Endothelial cell (in vitro differentiated cells): Measurements from ENCODE around the gene DNAH8. TPM values are rescaled to one million over a fixed set of nuclear protein-coding genes. Genes with fewer than 3 reads are reported as not detected.

Experiments
- DNase-seq: peaks from one replicate; pipeline ENCODE4 v3.0.0; 2021; ENCODE audit warnings: low spot score
- H3K27ac Mint-ChIP-seq: one replicate; pipeline ENCODE4 v1.8.0; 2021; ENCODE audit warnings: mixed read lengths, inconsistent platforms; ENCODE audit not compliant: unreplicated experiment
- H3K27me3 Mint-ChIP-seq: one replicate; pipeline ENCODE4 v1.8.0; 2021; ENCODE audit warnings: mild to moderate bottlenecking, moderate library complexity, mixed read lengths, inconsistent platforms; ENCODE audit not compliant: unreplicated experiment
- H3K36me3 Mint-ChIP-seq: one replicate; pipeline ENCODE4 v1.8.0; 2021; ENCODE audit warnings: mild to moderate bottlenecking, low read depth, mixed read lengths, inconsistent platforms; ENCODE audit not compliant: unreplicated experiment
- H3K4me1 Mint-ChIP-seq: one replicate; pipeline ENCODE4 v1.8.0; 2021; ENCODE audit warnings: mild to moderate bottlenecking, mixed read lengths, inconsistent platforms; ENCODE audit not compliant: unreplicated experiment
- H3K4me3 Mint-ChIP-seq: one replicate; pipeline ENCODE4 v1.8.0; 2021; ENCODE audit warnings: mild to moderate bottlenecking, mixed read lengths, inconsistent platforms; ENCODE audit not compliant: unreplicated experiment
- H3K9me3 Mint-ChIP-seq: one replicate; pipeline ENCODE4 v1.8.0; 2021; ENCODE audit warnings: mixed read lengths, inconsistent platforms; ENCODE audit not compliant: unreplicated experiment
- total RNA-seq: library from RNA; stranded (reverse); fragmentation: NEBNext Ultra II Directional; extraction: Animal tissue kit (Norgen Biotek cat#: 25700); gene quantifications from one replicate; pipeline ENCODE4 v1.2.1, GENCODE V29; 2021; ENCODE audit not compliant: unreplicated experiment
- TF ChIP-seq, protein P1 (sequence below): fragments of 200-600 bp; sonication (generic); IDR thresholded peaks from one replicate; pipeline ENCODE4 v1.5.0; 2021; ENCODE audit warnings: antibody characterized with exemption; ENCODE audit not compliant: unreplicated experiment

DNAH8 gene
- total RNA-seq, 1 donor from 2014 or later, result 0.05 TPM

DNA sequence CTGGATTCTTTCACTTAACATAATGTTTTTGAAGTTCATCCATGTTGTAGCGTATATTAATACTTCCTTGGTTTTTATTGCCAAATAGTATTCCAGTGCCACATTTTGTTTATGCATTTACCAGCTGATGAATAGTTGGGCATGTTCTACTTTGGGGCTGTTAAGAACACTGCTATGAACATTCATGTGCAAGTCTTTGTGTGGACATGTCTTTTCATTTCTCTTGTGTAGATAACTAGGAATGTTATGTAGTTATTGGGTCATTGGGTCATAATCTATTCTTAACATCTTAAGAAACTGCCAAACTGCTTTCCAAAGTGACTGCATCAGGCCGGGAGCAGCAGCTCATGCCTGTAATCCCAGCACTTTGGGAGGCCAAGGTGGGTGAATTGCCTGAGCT is 289.7 kb downstream of the DNAH8 start:
- TF ChIP-seq, protein P1, sequence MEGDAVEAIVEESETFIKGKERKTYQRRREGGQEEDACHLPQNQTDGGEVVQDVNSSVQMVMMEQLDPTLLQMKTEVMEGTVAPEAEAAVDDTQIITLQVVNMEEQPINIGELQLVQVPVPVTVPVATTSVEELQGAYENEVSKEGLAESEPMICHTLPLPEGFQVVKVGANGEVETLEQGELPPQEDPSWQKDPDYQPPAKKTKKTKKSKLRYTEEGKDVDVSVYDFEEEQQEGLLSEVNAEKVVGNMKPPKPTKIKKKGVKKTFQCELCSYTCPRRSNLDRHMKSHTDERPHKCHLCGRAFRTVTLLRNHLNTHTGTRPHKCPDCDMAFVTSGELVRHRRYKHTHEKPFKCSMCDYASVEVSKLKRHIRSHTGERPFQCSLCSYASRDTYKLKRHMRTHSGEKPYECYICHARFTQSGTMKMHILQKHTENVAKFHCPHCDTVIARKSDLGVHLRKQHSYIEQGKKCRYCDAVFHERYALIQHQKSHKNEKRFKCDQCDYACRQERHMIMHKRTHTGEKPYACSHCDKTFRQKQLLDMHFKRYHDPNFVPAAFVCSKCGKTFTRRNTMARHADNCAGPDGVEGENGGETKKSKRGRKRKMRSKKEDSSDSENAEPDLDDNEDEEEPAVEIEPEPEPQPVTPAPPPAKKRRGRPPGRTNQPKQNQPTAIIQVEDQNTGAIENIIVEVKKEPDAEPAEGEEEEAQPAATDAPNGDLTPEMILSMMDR, result no peak
- Mint-ChIP-seq H3K27me3 (no peaks in the 10 kb centered on the region), H3K4me3 (no peak overlapping the region), H3K36me3 (no peaks in the 10 kb centered on the region), H3K27ac (no peak overlapping the region), H3K4me1 (peaks cover 11% of the 10 kb centered on the region), H3K9me3 (no peaks in the 10 kb centered on the region)
- DNase-seq, result no peak

DNA sequence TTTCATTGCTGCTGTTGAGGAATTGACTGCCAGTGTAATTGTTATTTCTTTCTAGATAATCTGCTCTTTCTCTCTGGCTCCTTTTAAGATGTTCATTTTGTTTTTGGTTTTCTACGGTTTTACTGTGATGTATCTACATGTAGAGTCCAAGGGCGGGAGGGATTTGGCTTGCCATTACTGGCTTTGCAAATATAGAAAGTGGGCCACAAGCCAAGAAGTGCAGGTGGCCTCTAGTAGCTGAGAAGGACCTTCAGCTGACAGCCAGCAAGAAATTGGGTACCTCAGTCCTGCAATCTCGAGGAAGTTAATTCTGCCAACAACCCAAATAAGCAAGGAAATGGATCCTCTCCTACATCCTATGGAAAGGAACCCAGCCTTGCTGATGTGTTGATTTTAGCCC is 290.7 kb downstream of the DNAH8 start:
- TF ChIP-seq, protein P1, result no peak
- no peak overlapping the region for H3K27ac Mint-ChIP-seq
- no peaks in the 10 kb centered on the region for H3K36me3 Mint-ChIP-seq
- no peaks in the 10 kb centered on the region for H3K27me3 Mint-ChIP-seq
- H3K9me3 Mint-ChIP-seq, result no peaks in the 10 kb centered on the region
- H3K4me1 Mint-ChIP-seq, result peaks cover 9% of the 10 kb centered on the region
- no peak overlapping the region for H3K4me3 Mint-ChIP-seq
- no peak for DNase-seq

DNA sequence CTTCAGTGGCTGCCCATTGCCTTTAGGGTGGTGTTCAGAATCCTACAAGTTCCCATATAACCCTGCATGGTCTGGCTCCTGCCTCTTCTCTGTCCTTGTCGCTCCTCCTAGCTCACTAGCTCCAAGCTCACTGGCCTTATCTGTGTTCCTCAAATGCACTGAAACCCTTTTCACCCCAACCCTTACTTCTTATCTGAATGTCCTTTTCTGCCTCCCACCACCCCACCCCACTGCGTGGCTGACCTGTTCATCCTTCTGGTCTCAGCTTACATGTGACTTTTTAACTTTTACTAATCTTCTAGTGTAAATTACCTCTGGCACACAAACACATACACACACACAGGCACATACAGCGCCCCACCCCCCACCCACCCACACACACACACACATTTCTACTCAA is 292.5 kb downstream of the DNAH8 start:
- H3K4me1 Mint-ChIP-seq, result peaks cover 7% of the 10 kb centered on the region
- no peaks in the 10 kb centered on the region for H3K36me3 Mint-ChIP-seq
- no peak overlapping the region for H3K4me3 Mint-ChIP-seq
- no peak for DNase-seq
- TF ChIP-seq, protein P1, result no peak
- H3K27ac Mint-ChIP-seq, result no peak overlapping the region
- H3K27me3 Mint-ChIP-seq, result no peaks in the 10 kb centered on the region
- H3K9me3 Mint-ChIP-seq, result no peaks in the 10 kb centered on the region

DNA sequence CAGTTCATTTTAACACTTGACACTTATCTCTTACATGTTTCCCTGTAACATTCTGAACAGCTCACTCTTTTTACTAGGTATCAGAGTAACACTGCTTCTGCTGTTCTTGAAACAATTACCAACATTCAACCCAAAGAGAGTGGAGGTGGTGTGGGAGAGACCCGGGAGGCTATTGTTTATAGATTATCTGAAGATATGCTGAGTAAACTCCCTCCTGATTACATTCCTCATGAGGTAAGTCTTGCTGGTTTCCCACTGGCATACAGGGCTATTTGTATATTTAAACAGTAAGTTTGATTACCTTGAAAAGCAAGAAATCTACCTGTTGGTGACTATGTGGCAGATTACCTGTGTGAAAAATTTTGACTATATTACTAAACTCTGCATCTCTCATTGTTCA is 293.6 kb downstream of the DNAH8 start:
- no peak overlapping the region for H3K4me3 Mint-ChIP-seq
- H3K27me3 Mint-ChIP-seq, result peaks cover 2% of the 10 kb centered on the region
- H3K9me3 Mint-ChIP-seq, result no peaks in the 10 kb centered on the region
- H3K36me3 Mint-ChIP-seq, result no peaks in the 10 kb centered on the region
- peaks cover 7% of the 10 kb centered on the region for H3K4me1 Mint-ChIP-seq
- TF ChIP-seq, protein P1, result no peak
- DNase-seq, result no peak
- no peak overlapping the region for H3K27ac Mint-ChIP-seq

DNA sequence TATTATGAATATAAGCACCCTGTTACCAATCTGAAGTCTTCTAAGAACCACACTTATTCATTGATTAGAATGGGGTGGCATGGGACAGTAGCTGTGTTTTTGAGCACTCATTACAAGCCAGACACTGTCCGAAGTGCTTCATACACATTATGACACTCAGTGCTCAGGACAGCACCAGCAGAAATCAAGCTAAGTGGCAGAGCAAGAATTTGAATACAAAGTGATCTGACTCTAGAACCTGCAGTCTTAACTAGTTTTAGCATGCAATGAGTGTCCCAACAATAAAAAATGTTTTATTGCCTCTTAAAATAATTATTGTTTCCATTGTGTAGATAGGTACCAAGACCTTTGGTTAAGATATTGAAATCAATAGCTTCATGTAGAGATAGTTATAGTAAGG is 294.4 kb downstream of the DNAH8 start:
- TF ChIP-seq, protein P1, result no peak
- Mint-ChIP-seq H3K27me3 (peaks cover 2% of the 10 kb centered on the region), H3K4me1 (peaks cover 7% of the 10 kb centered on the region), H3K27ac (no peak overlapping the region), H3K9me3 (no peaks in the 10 kb centered on the region), H3K36me3 (no peaks in the 10 kb centered on the region), H3K4me3 (no peak overlapping the region)
- DNase-seq, result no peak
